Upper lobe of left lung (tissue), 6 donors: ENCODE data around the gene TLE3. TPM values are rescaled to one million over a fixed set of nuclear protein-coding genes. Genes with fewer than 3 reads are reported as not detected.

ENCODE experiments used
- ATAC-seq, 2 donors: fragments of 200-7000 bp; cut with Tn5 transposase; one replicate each; pipeline ENCODE4 v1.9.1; 2022; ENCODE audit warnings: mild to moderate bottlenecking in 2 of 2, moderate library complexity in 2 of 2; ENCODE audit not compliant: low FRiP score in 2 of 2
- DNase-seq, 2 donors: peaks; one replicate each; pipeline ENCODE4 v3.0.0-alpha.2; 2019 to 2020
- H3K27ac ChIP-seq, 4 donors: fragments of 200-600 bp; sonication (generic); one replicate each; pipeline ENCODE4 v1.5.1; 2016 to 2019
- H3K27me3 ChIP-seq, 4 donors: fragments of 200-600 bp; sonication (generic); one replicate each; pipeline ENCODE4 v1.5.1; 2017 to 2019
- H3K36me3 ChIP-seq, 4 donors: fragments of 200-600 bp; sonication (generic); one replicate each; pipeline ENCODE4 v1.5.1; 2016 to 2019
- H3K4me1 ChIP-seq, 4 donors: fragments of 200-600 bp; sonication (generic); one replicate each; pipeline ENCODE4 v1.5.1; 2018 to 2019
- H3K4me3 ChIP-seq, 4 donors: fragments of 200-600 bp; sonication (generic); one replicate each; pipeline ENCODE4 v1.5.1; 2017 to 2019; ENCODE audit warnings: mild to moderate bottlenecking in 2 of 4, moderate library complexity in 1 of 4
- H3K9me3 ChIP-seq, 4 donors: fragments of 200-600 bp; sonication (generic); one replicate each; pipeline ENCODE4 v1.5.1; 2018 to 2019
- EP300 ChIP-seq, 4 donors: sonication (generic); formaldehyde crosslinking; IDR thresholded peaks; one replicate each; pipeline ENCODE4 v1.5.1; 2017; ENCODE audit warnings: antibody characterized with exemption in 4 of 4, control low read depth in 2 of 4
- POLR2A ChIP-seq, 4 donors: fragments of 450-650 bp; IDR thresholded peaks; one replicate each; pipeline ENCODE4 v1.5.1; 2016 to 2017; ENCODE audit warnings: antibody characterized with exemption in 4 of 4, mild to moderate bottlenecking in 2 of 4
- POLR2AphosphoS5 ChIP-seq, 2 donors: sonication (generic); formaldehyde crosslinking; IDR thresholded peaks; one replicate each; pipeline ENCODE4 v1.5.1; 2017; ENCODE audit warnings: antibody characterized with exemption in 2 of 2
- WGBS, 2 donors: methylation state at CpG; one replicate each; pipeline ENCODE4 v1.1.5; 2017 to 2018; 5-methylcytosine and 5-hydroxymethylcytosine counted together
- total RNA-seq, 6 donors: library from RNA; depleted of rRNA in 4 of 6; stranded (reverse); fragments of >200 nt in 4 of 6; gene quantifications; one replicate each; pipeline versions ENCODE4 v1.1.0 to v1.2.1, GENCODE V29; 2016 to 2021
- TF ChIP-seq, protein P1 (sequence below), 6 experiments: fragments of 450-650 bp in 4 of 6; fragments of 200-600 bp in 2 of 6; sonication (generic) in 2 of 6; IDR thresholded peaks; one replicate each; pipeline ENCODE4 v1.5.1; 2016 to 2019; ENCODE audit warnings: antibody characterized with exemption in 6 of 6
- donor health status: DM: no; HTN: no; CAD: no; lungs with moderate emphysema.
- donor health status: DM: no; HTN: yes; CAD: no; lungs with severe emphysema.

The TLE3 gene
- total RNA-seq, 6 donors from 2014 or later, result 52.2 to 140 (median 80.6) TPM

DNA sequence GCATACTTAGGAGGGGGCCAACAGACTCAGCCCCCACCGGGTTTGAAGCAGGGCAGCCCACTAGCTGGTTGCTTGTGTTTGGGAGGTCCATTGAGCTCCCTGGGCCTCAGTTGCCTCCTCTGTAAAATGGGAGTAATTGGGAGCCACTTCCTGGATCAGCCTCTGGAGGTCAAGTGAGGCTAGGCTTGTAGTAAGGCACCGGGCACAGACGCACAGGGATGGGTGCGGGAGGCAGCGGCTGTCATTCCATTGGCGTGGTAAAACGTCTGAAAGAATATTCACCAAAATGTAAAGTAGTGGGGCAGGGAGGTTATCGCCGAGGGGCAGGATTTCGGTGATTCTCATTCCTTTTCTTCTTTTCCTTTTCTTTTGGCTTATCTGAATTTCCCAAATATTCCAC is 64.6 kb downstream of the TLE3 start:
- WGBS, 2 donors, result 75 to 76% methylated on average over 10 of the region's 10 CpGs
- DNase-seq (no peak), ATAC-seq (no peak)
- H3K4me3 ChIP-seq, result no peak overlapping the region
- H3K9me3 ChIP-seq, result no peaks in the 10 kb centered on the region
- H3K27ac ChIP-seq, result no peak overlapping the region
- peaks cover 0 to 7% (median 1%) of the 10 kb centered on the region in 4 donors for H3K4me1 ChIP-seq
- H3K36me3 ChIP-seq, result no peaks in the 10 kb centered on the region
- no peaks in the 10 kb centered on the region for H3K27me3 ChIP-seq
- TF ChIP-seq, protein P1, sequence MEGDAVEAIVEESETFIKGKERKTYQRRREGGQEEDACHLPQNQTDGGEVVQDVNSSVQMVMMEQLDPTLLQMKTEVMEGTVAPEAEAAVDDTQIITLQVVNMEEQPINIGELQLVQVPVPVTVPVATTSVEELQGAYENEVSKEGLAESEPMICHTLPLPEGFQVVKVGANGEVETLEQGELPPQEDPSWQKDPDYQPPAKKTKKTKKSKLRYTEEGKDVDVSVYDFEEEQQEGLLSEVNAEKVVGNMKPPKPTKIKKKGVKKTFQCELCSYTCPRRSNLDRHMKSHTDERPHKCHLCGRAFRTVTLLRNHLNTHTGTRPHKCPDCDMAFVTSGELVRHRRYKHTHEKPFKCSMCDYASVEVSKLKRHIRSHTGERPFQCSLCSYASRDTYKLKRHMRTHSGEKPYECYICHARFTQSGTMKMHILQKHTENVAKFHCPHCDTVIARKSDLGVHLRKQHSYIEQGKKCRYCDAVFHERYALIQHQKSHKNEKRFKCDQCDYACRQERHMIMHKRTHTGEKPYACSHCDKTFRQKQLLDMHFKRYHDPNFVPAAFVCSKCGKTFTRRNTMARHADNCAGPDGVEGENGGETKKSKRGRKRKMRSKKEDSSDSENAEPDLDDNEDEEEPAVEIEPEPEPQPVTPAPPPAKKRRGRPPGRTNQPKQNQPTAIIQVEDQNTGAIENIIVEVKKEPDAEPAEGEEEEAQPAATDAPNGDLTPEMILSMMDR (IDR thresholded peaks at IDR 0.05), result no peak
- no peak for TF ChIP-seq EP300 (IDR thresholded peaks at IDR 0.05)
- TF ChIP-seq POLR2AphosphoS5 (IDR thresholded peaks at IDR 0.05), result no peak
- no peak for TF ChIP-seq POLR2A (IDR thresholded peaks at IDR 0.05)

GRCh38 chr15:70032509-70032908 is 65.2 kb downstream of the TLE3 start:
- TF ChIP-seq, protein P1 (IDR thresholded peaks at IDR 0.05), result no peak
- TF ChIP-seq POLR2AphosphoS5 (IDR thresholded peaks at IDR 0.05) (no peak), POLR2A (IDR thresholded peaks at IDR 0.05) (no peak), EP300 (IDR thresholded peaks at IDR 0.05) (no peak)
- ATAC-seq (no peak), DNase-seq (no peak)
- Histone ChIP-seq H3K4me3 (no peak overlapping the region), H3K4me1 (peaks cover 0 to 7% (median 1%) of the 10 kb centered on the region in 4 donors), H3K27me3 (no peaks in the 10 kb centered on the region), H3K36me3 (no peaks in the 10 kb centered on the region), H3K9me3 (no peaks in the 10 kb centered on the region), H3K27ac (no peak overlapping the region)
- 75% methylated on average over 2 of the region's 2 CpGs; no CpG with 5 or more reads in 1 of the 2 donors for WGBS, 2 donors

DNA sequence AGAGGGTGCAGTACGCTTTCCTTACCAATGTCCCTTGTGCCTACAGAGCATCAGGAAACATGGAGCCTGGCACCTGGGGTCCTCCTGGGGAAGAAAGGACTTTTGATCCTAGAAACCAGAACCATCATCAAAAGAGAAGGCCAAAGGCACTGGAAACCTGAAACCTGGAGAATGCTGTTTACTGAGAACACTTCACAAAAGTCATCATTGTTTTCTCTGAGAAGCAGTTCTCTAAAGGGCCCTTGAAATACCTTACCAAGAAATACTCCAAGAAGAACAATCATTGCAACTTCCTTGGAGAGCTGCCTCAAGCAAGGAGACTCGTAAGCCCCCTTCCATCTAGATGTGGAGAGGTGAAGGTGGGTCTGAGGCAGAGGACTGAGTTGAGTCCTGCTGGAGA is 66.0 kb downstream of the TLE3 start:
- no peaks in the 10 kb centered on the region for H3K27me3 ChIP-seq
- peaks cover 0 to 7% (median 1%) of the 10 kb centered on the region in 4 donors for H3K4me1 ChIP-seq
- H3K36me3 ChIP-seq, result no peaks in the 10 kb centered on the region
- WGBS, 2 donors, result 75 to 79% methylated on average over 2 of the region's 2 CpGs
- no peak overlapping the region for H3K27ac ChIP-seq
- no peaks in the 10 kb centered on the region for H3K9me3 ChIP-seq
- DNase-seq (no peak), ATAC-seq (no peak)
- H3K4me3 ChIP-seq, result no peak overlapping the region
- no peak for TF ChIP-seq POLR2A (IDR thresholded peaks at IDR 0.05)
- TF ChIP-seq POLR2AphosphoS5 (IDR thresholded peaks at IDR 0.05), result no peak
- no peak for TF ChIP-seq EP300 (IDR thresholded peaks at IDR 0.05)
- TF ChIP-seq, protein P1 (IDR thresholded peaks at IDR 0.05), result no peak

GRCh38 chr15:70031261-70031660 is 66.5 kb downstream of the TLE3 start:
- Histone ChIP-seq H3K27ac (no peak overlapping the region), H3K4me1 (peaks cover 0 to 7% (median 1%) of the 10 kb centered on the region in 4 donors), H3K9me3 (no peaks in the 10 kb centered on the region), H3K36me3 (no peaks in the 10 kb centered on the region), H3K27me3 (no peaks in the 10 kb centered on the region), H3K4me3 (no peak overlapping the region)
- ATAC-seq, result no peak
- TF ChIP-seq, protein P1 (IDR thresholded peaks at IDR 0.05), result no peak
- TF ChIP-seq EP300 (IDR thresholded peaks at IDR 0.05) (no peak), POLR2A (IDR thresholded peaks at IDR 0.05) (no peak), POLR2AphosphoS5 (IDR thresholded peaks at IDR 0.05) (no peak)
- DNase-seq, result no peak
- WGBS, 2 donors, result 90 to 92% methylated on average over 3 to 5 of the region's 5 CpGs

- WGBS, 2 donors, result 95% methylated on average over 5 of the region's 5 CpGs
- TF ChIP-seq, protein P1 (IDR thresholded peaks at IDR 0.05), result no peak
- no peak for TF ChIP-seq POLR2A (IDR thresholded peaks at IDR 0.05)
- Histone ChIP-seq H3K4me1 (peaks cover 0 to 7% (median 1%) of the 10 kb centered on the region in 4 donors), H3K36me3 (no peaks in the 10 kb centered on the region), H3K27ac (no peak overlapping the region), H3K4me3 (no peak overlapping the region), H3K27me3 (no peaks in the 10 kb centered on the region), H3K9me3 (no peaks in the 10 kb centered on the region)
- ATAC-seq, result peak in 1 of 2 donors; percentile 13
- no peak for DNase-seq
Measured at GRCh38 chr15:70030851-70031250, 66.9 kb downstream of the TLE3 start.
